GM23338 (cell line): ENCODE results near the gene FZD4. TPM values are rescaled to one million over a fixed set of nuclear protein-coding genes. Genes with fewer than 3 reads are reported as not detected.
A peak's percentile ranks its signal among the peaks of the same experiment; 100 is the strongest.

ENCODE experiments used
- ATAC-seq: fragments of 200-7000 bp; cut with Tn5 transposase; 3 replicates; pipeline ENCODE4 v1.9.1; 2020
- DNase-seq: peaks from one replicate; pipeline ENCODE4 v3.0.0-alpha.2; 2015; ENCODE audit warnings: low spot score
- H2AFZ ChIP-seq: fragments of 200-600 bp; sonication (generic); 2 replicates; pipeline ENCODE4 v1.8.0; 2016; ENCODE audit warnings: antibody characterized with exemption, mild to moderate bottlenecking, moderate library complexity
- H3F3A ChIP-seq: fragments of 200-600 bp; sonication (generic); replicated peaks from 2 replicates; pipeline ENCODE4 v1.8.0; 2017; ENCODE audit warnings: antibody characterized with exemption, mixed run types, low read depth
- H3K27ac ChIP-seq: fragments of 200-600 bp; sonication (generic); 2 replicates; pipeline ENCODE4 v1.6.1; 2016; ENCODE audit warnings: low read depth
- H3K27me3 ChIP-seq: fragments of 200-600 bp; sonication (generic); 2 replicates; pipeline ENCODE4 v1.8.0; 2016; ENCODE audit warnings: mild to moderate bottlenecking, mixed run types, moderate library complexity; ENCODE audit not compliant: insufficient read depth
- H3K36me3 ChIP-seq: fragments of 200-600 bp; sonication (generic); 2 replicates; pipeline ENCODE4 v1.8.0; 2016; ENCODE audit warnings: mild to moderate bottlenecking; ENCODE audit not compliant: insufficient read depth
- H3K4me1 ChIP-seq: fragments of 200-600 bp; sonication (generic); 2 replicates; pipeline ENCODE4 v1.8.0; 2016; ENCODE audit warnings: mild to moderate bottlenecking, moderate library complexity; ENCODE audit not compliant: insufficient read depth
- H3K4me2 ChIP-seq: fragments of 200-600 bp; sonication (generic); 2 replicates; pipeline ENCODE4 v1.7.1; 2017; ENCODE audit warnings: mixed run types
- H3K4me3 ChIP-seq: fragments of 200-600 bp; sonication (generic); 2 replicates; pipeline ENCODE4 v1.6.1; 2016; ENCODE audit warnings: mixed run types
- H3K79me2 ChIP-seq: fragments of 200-600 bp; sonication (generic); replicated peaks from 2 replicates; pipeline ENCODE4 v1.8.0; 2017; ENCODE audit warnings: mild to moderate bottlenecking; ENCODE audit not compliant: insufficient read depth
- H3K9me2 ChIP-seq: fragments of 200-600 bp; sonication (generic); 2 replicates; pipeline ENCODE4 v1.8.0; 2017; ENCODE audit not compliant: insufficient read depth
- H4K20me1 ChIP-seq: fragments of 200-600 bp; sonication (generic); replicated peaks from 2 replicates; pipeline ENCODE4 v1.8.0; 2017; ENCODE audit warnings: mild to moderate bottlenecking; ENCODE audit not compliant: insufficient read depth
- H3K27ac Mint-ChIP-seq: 2 replicates; pipeline ENCODE4 v1.8.0; 2020; ENCODE audit warnings: inconsistent platforms, mild to moderate bottlenecking, moderate library complexity, mixed read lengths
- H3K27me3 Mint-ChIP-seq: 3 replicates; pipeline ENCODE4 v1.8.0; 2022; ENCODE audit warnings: low read depth, mild to moderate bottlenecking, moderate library complexity, mixed read lengths, inconsistent platforms; ENCODE audit not compliant: insufficient read depth, poor library complexity
- H3K36me3 Mint-ChIP-seq: 3 replicates; pipeline ENCODE4 v1.8.0; 2021; ENCODE audit warnings: low read depth, mild to moderate bottlenecking, inconsistent platforms, moderate library complexity, mixed read lengths
- H3K4me1 Mint-ChIP-seq: 3 replicates; pipeline ENCODE4 v1.8.0; 2020; ENCODE audit warnings: mild to moderate bottlenecking, inconsistent platforms, mixed read lengths
- H3K4me3 Mint-ChIP-seq: 3 replicates; pipeline ENCODE4 v1.8.0; 2021; ENCODE audit warnings: moderate library complexity, mild to moderate bottlenecking, inconsistent platforms, mixed read lengths
- H3K9me3 Mint-ChIP-seq: 3 replicates; pipeline ENCODE4 v1.8.0; 2020; ENCODE audit warnings: moderate library complexity, mild to moderate bottlenecking, inconsistent platforms, mixed read lengths
- CREB1 ChIP-seq: fragments of 250-450 bp; sonication (Bioruptor Pico); IDR thresholded peaks from 2 replicates; pipeline ENCODE4 v1.5.0; 2020; ENCODE audit warnings: low read depth, mild to moderate bottlenecking, moderate library complexity
- CTCF ChIP-seq, 2 experiments: fragments of 200-600 bp in 1 of 2; sonication (generic) in 1 of 2; conservative IDR thresholded peaks; 2 replicates each; pipeline versions ENCODE4 v1.5.1 to v1.6.1; 2016 to 2017; ENCODE audit warnings: antibody characterized with exemption in 2 of 2, low read depth in 2 of 2, mild to moderate bottlenecking in 2 of 2, moderate library complexity in 1 of 2
- EZH2 ChIP-seq: fragments of 200-600 bp; sonication (generic); IDR thresholded peaks from one replicate; pipeline ENCODE4 v1.8.0; 2017; ENCODE audit warnings: antibody characterized with exemption, mild to moderate bottlenecking, low read depth; ENCODE audit not compliant: unreplicated experiment
- JUNB ChIP-seq: IDR thresholded peaks from one replicate; pipeline ENCODE4 v1.6.1; 2016; ENCODE audit warnings: antibody characterized with exemption; ENCODE audit not compliant: unreplicated experiment
- POLR2AphosphoS5 ChIP-seq: IDR thresholded peaks from 2 replicates; pipeline ENCODE4 v1.6.1; 2016; ENCODE audit warnings: antibody characterized with exemption, low read depth
- REST ChIP-seq: IDR thresholded peaks from one replicate; pipeline ENCODE4 v1.6.1; 2018; ENCODE audit warnings: antibody characterized with exemption; ENCODE audit not compliant: unreplicated experiment
- STAT1 ChIP-seq: IDR thresholded peaks from one replicate; pipeline ENCODE4 v1.6.1; 2016; ENCODE audit warnings: antibody characterized with exemption; ENCODE audit not compliant: unreplicated experiment
- ZNF114 ChIP-seq: fragments of 250-450 bp; sonication (Bioruptor Pico); IDR thresholded peaks from 2 replicates; pipeline ENCODE4 v1.5.0; 2020; ENCODE audit warnings: mild to moderate bottlenecking, moderate library complexity
- ZNF462 ChIP-seq: fragments of 250-450 bp; sonication (Bioruptor Pico); IDR thresholded peaks from 2 replicates; pipeline ENCODE4 v1.5.0; 2020; ENCODE audit warnings: mild to moderate bottlenecking, moderate library complexity
- polyA plus RNA-seq: library from polyadenylated mRNA; unstranded; fragments of >200 nt; fragmentation: Nextera tagmentation; extraction: Ambion mirVana; gene quantifications from 2 replicates; pipeline ENCODE4 v1.2.1, GENCODE V29; 2016
- total RNA-seq: library from RNA; depleted of rRNA; stranded (reverse); fragments of >200 nt; shearing (Covaris generic); gene quantifications from 2 replicates; pipeline ENCODE4 v1.2.3, GENCODE V29; 2014

FZD4 gene
- total and polyA plus RNA-seq, 2 experiments from 2014 or later: 1.4 to 8.9 TPM

- TF ChIP-seq CTCF (conservative IDR thresholded peaks at IDR 0.05; ENCODE audit: low read depth in 2 of 2): no peak
- no peak for TF ChIP-seq POLR2AphosphoS5
- peak; percentile 75 for TF ChIP-seq REST
- no peak for TF ChIP-seq EZH2
- no peak for TF ChIP-seq JUNB
- TF ChIP-seq STAT1: no peak
- peak; percentile 68; the same call in 1 of the 2 replicates for TF ChIP-seq ZNF114 (CRISPR knock-in tag)
Measured at GRCh38 chr11:86923999-86924766, 31.0 kb downstream of the FZD4 start (continued).

- Histone ChIP-seq H4K20me1 (no peaks in the 10 kb centered on the region), H3K36me3 (no peaks in the 10 kb centered on the region), H3K4me2 (no peak overlapping the region), H3K27me3 (no peaks in the 10 kb centered on the region), H3K4me3 (no peak overlapping the region), H3K4me1 (peaks cover 12% of the 10 kb centered on the region), H3K79me2 (no peaks in the 10 kb centered on the region), H3F3A (no peaks in the 10 kb centered on the region), H2AFZ (no peak overlapping the region), H3K9me2 (no peaks in the 10 kb centered on the region), H3K27ac (no peak overlapping the region)
- H3K4me1 Mint-ChIP-seq: peaks cover 25% of the 10 kb centered on the region
- H3K36me3 Mint-ChIP-seq: no peaks in the 10 kb centered on the region
- no peak for DNase-seq
- H3K27me3 Mint-ChIP-seq: no peaks in the 10 kb centered on the region
- H3K27ac Mint-ChIP-seq: no peak overlapping the region
- no peak for ATAC-seq
- H3K9me3 Mint-ChIP-seq: no peaks in the 10 kb centered on the region
- H3K4me3 Mint-ChIP-seq: no peak overlapping the region
- TF ChIP-seq CREB1 (no peak), CTCF (conservative IDR thresholded peaks at IDR 0.05; ENCODE audit: low read depth in 2 of 2) (no peak), POLR2AphosphoS5 (no peak), ZNF462 (CRISPR knock-in tag) (no peak), JUNB (no peak)
Measured at GRCh38 chr11:86922225-86922624, 33.0 kb downstream of the FZD4 start.
